CMK (cell line): ENCODE results near the gene SLC25A26.
"Not testable (repeated sequence)": the region's sequence is repeated elsewhere in the genome, so short reads cannot be mapped to it uniquely, and the experiment has no call there.

Experiments used
- DNase-seq: peaks from one replicate; pipeline ENCODE4 v3.0.0-alpha.2; 2010; ENCODE audit warnings: low read depth

The SLC25A26 gene

DNA sequence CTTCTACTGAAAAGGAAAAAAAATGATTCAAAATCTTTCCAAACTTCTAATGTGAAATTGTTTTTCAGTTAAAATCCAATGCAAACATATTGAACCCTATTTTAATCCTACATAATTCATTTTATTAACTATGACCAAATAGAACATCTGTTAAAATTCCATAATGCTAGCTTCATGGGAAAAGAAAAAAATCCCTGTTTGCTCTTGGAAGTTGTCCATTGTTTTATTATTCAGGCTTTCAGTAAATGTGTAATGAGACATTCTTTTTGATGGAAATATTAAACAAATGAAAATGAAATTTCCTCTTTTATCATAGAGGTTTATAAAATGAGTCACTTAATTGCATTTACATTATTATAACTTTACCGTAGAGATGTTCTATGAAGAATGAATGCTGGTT lies 49.5 kb downstream of the SLC25A26 start:
- no peak for DNase-seq

DNA sequence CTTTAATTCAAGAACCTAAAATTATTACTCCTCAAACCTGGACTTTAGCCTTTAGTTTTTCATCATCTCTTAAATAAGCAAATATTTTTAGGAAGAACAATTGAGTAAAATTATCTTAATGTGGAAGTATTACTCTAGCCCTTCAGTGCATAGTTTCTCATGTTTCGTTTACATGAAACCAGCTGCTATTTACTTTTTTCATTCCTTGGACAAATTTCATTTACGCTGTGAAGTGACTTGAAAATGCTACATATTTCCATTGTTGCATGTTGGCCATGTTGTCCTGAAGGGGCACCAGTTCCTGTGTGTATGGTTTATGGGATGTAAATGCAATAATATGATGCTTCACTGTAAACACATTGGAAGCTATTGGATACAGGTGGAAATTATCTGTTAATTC lies 49.9 kb downstream of the SLC25A26 start:
- DNase-seq, result no peak

- no peak for DNase-seq
These were observed 50.4 kb downstream of the SLC25A26 start for GRCh38 chr3:66271231-66271630.

DNA sequence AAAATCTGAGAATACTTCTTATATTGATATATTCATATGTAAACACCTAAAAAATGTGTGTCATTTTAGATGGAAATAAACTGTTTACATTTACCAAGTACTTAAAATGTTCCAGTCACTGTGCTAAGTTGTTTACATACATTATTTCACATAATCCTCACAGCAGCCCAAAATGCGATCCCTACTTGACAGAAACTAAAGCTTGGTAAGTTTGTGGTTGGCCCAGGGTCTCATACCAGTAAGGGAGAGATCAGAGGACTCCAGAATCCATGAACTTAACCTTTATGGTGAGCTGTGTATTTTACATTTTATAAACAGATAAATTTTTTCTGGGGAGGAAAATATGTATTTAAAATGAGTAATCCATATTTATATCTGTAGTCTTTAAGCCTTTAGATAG lies 51.2 kb downstream of the SLC25A26 start:
- DNase-seq, result no peak

DNA sequence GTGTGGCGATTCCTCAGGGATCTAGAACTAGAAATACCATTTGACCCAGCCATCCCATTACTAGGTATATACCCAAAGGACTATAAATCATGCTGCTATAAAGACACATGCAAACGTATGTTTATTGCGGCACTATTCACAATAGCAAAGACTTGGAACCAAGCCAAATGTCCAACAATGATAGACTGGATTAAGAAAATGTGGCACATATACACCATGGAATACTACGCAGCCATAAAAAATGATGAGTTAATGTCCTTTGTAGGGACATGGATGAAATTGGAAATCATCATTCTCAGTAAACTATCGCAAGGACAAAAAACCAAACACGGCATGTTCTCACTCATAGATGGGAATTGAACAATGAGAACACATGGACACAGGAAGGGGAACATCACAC lies 54.0 kb downstream of the SLC25A26 start:
- not testable (repeated sequence) for DNase-seq

- peak; percentile 9 for DNase-seq
These were observed 56.0 kb downstream of the SLC25A26 start for GRCh38 chr3:66276705-66277274.

GRCh38 chr3:66279168-66279567 lies 58.4 kb downstream of the SLC25A26 start:
- DNase-seq, result no peak

DNA sequence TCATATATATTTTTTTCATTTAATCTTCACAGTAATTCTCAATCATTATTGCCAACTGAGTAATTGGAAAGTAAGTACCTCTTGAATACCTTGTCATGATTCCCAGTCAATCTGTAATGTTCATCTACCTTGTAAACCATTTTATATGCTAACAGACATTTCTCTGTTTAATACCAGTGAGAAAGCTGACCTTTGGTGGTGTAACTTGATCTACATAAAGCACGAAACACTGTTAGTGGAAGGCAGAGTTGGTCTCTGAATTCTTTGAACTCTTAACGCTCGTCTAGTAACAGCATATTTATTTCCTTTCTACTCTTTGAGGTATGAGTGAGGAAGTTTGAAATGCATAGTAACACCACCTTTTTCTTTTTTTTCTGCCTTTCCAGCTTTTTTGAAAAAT lies 59.5 kb downstream of the SLC25A26 start:
- DNase-seq, result no peak

DNA sequence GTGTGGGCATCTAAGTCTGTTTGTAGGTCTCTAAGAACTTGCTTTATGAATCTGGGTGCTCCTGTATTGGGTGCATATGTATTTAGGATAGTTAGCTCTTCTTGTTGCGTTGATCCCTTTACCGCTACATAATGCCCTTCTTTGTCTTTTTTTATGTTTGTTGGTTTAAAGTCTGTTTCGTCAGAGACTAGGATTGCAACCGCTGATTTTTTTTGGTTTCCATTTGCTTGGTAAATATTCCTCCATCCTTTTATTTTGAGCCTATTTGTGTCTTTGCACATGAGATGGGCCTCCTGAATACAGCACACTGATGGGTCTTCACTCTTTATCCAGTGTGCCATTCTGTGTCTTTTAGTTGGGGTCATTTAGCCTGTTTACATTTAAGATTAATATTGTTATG lies 71.1 kb downstream of the SLC25A26 start:
- not testable (repeated sequence) for DNase-seq

DNA sequence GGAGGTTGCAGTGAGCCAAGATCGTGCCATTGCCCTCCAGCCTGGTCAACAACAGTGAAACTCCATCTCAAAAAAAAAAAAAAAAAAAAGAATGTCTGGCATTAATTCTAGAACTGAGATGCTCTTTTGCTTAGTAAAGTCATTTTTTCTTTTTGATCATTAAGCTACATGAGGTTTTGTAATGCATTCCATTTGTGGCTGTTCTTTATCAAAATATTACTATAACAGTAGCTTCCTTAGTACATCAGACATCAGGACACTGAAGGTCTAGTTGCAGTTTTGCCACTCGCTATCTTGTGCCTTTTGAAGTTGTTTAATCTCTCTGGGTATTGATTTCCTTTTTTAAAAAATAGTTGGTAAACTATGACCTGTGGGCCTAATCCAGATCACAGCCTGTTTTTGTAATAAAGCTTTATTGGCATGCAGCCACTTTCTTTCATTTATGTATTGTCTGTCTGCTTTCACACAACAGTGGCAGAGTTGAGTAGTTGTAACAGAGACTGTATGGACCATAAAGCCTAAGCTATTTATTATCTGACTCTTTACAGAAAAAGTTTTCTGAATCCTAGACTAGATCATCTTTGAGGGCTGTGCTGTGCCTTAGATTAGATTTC lies 76.6 kb downstream of the SLC25A26 start:
- DNase-seq, result no peak

DNA sequence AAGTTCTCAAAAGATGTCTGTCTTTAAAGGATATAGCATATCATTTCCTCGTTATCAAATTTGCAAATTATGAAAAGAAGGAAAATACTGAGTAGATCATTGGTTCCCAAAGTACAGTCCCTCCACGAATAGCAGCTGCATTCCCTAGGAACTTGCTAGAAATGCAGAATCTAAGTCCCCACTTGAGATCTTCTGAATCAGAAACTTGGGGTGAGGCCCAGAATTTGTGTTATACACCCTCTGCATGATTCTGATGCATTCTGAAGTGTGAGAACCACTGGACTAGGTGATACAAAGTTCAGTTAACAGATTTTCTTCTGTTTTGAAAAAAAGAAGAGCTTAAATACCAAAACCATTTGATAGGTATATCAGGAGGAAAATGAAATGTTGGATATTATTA lies 77.1 kb downstream of the SLC25A26 start:
- no peak for DNase-seq

- DNase-seq, result no peak
These were observed 77.8 kb downstream of the SLC25A26 start for GRCh38 chr3:66298591-66298990.

DNA sequence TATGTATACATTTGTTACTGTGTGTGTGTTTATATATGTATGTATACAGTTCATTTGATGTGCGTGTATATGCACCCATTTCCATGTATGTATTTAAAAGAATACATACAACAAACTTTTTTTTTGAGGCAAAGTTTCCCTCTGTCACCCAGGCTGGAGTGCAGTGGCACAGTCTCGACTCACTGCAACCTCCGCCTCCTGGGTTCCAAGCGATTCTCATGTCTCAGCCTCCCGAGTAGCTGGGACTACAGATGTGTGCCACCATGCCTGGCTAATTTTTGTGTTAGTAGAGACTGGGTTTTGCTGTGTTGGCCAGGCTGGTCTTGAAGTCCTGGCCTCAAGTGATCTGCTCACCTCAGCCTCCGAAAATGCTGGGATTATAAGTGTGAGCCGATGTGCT lies 78.3 kb downstream of the SLC25A26 start:
- DNase-seq, result not testable (repeated sequence)

- DNase-seq, result no peak
These were observed 79.1 kb downstream of the SLC25A26 start for GRCh38 chr3:66299891-66300290.

DNA sequence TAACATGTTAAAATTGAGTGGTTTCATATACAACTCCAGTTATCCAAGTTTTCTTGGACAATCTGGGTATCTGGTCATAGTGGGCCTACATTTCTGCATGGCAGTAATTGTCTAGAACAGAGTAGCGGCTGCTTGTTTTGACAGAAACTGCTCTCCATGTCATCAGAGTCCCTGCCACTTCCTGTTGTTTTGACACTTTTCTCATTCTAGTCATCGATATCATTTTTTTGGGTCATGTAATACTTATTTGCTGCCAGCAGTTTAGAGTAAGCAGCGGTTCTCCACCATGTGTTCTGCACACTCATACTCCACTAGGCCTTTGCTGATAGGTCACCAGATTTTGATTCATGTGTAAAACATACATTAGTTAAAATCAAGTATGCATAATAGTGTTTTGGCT lies 81.5 kb downstream of the SLC25A26 start:
- DNase-seq, result no peak

DNA sequence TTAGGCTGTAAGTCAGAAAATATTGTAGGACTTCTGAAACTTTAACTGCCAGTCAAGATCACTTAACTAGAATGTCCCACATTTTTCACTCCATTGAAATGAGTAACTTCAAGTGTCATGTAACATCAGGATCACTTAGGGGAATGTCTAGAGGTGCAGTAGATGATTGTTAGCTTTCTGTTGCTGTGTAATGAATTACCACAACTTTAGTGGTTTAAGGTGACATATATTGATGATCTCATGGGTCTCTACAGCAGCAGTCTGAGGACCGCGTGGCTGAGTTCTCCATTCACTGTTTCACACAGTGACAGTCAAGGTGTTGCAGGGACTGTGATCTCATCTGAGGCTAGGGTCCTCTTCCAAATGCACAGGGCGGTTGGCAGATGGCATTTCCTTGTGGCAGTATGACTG lies 82.7 kb downstream of the SLC25A26 start:
- DNase-seq, result no peak

GRCh38 chr3:66304293-66304692 lies 83.5 kb downstream of the SLC25A26 start:
- no peak for DNase-seq

- not testable (repeated sequence) for DNase-seq
These were observed 85.3 kb downstream of the SLC25A26 start for GRCh38 chr3:66306086-66306485.

- not testable (repeated sequence) for DNase-seq
These were observed 86.2 kb downstream of the SLC25A26 start for GRCh38 chr3:66306991-66307390.

DNA sequence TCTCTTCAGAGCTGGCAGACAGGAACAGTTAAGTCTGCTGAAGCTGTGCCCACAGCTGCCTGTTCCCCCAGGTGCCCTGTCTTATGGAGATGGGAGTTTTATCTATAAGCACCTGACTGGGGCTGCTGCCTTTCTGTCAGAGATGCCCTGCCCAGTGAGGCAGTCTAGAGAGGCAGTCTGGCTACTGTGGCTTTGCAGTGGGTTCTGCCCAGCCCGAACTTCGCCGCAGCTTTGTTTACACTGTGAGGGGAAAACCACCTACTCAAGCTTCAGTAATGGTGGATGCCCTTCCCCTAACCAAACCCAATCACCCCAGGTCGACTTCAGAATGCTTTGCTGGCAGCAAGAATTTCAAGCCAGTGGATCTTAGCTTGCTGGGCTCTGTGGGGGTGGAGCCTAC lies 91.2 kb downstream of the SLC25A26 start:
- DNase-seq, result no peak

DNA sequence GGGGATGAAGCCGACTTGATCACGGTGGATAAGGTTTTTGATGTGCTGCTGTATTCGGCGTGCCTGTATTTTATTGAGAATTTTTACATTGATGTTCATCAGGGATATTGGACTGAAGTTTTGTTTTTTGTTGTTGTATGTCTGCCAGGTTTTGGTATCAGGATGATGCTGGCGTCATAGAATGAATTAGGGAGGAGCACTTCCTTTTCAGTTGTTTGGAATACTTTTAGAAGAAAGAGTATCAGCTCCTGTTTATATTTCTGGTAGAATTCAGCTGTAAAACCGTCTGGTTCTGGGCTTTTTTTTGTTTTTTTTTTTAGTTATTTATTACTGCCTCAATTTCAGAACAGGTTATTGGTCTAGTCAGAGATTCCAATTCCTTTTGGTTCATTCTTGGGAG lies 93.7 kb downstream of the SLC25A26 start:
- no peak for DNase-seq

DNA sequence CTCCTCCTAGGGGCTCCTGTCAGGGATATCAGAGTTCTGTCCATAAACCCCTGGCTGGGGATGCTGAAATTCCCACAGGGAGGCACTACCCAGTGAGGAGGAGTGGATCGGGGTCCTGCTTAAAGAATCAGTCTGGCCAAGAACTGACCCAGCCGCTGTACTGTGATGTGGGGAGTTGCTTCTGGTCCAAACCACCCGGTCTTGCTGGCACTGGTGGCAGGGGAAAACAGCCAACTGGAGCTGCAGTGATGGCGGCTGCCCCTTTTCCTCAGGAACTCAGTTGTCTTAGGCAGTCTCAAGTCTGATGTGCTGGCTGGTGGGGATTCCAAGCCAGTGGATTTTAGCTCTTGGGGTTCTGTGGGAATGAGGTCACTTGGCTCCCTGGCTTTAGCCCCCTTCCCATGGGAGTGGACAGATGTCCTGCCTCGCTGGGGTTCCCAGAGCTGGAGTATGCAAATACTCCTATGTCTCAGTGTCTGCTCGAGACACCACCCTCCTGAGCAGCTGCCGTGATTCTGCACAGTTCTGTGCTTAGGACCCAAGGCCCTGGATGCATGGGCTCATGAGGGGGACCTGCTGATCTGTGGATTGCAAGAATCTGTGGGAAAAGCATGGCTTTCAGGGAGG lies 97.1 kb downstream of the SLC25A26 start:
- DNase-seq, result no peak

DNA sequence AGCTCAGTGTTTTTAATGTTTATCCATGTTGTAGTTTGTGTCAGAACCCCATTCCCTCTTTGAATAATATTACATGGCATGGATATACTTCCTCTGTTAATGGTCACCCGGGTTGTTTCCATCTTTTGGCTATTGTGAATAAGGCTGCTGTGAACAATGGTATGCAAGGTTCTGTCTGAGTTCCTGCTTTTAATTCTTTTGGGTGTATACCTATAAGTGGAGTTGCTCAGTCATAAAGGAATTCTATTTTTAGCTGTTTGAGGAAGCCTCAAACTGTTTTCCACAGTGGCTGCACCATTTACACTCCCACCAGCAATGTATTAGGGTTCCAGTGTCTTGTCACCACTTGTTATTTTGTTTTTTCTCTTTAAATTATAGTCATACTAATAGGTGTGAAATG lies 99.6 kb downstream of the SLC25A26 start:
- no peak for DNase-seq

GRCh38 chr3:66322436-66322835 lies 101.6 kb downstream of the SLC25A26 start:
- DNase-seq, result no peak
